GM19395 (cell line): ENCODE data around the gene MAML3.

Source experiments
- ATAC-seq: cut with Tn5 transposase; IDR thresholded peaks from one replicate; pipeline ENCODE4 v1.9.1; 2021; ENCODE audit warnings: mild to moderate bottlenecking, moderate library complexity; ENCODE audit not compliant: unreplicated experiment

Gene MAML3

DNA sequence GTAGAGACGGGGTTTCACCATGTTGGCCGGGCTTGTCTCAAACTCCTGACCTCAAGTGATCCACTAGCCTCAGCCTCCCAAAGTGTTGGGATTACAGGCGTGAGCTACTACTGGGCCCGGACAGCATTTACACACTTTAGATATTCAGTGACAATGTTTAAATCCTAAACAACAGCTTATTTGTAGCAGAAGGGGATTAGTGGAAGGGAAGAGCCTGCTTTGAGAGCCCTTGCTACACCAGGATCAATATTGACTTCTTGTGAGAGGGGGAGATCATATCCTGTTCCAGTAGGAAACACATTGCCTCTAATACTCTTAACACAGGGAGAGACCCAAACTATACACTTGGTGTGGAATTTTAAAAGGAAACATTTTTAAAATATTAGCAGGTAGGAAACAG, 481.3 kb downstream of the MAML3 start:
- no peak for ATAC-seq

GRCh38 chr4:139672215-139672614, 481.8 kb downstream of the MAML3 start:
- no peak for ATAC-seq

- no peak for ATAC-seq
Observed at GRCh38 chr4:139670775-139671174, 483.2 kb downstream of the MAML3 start.

DNA sequence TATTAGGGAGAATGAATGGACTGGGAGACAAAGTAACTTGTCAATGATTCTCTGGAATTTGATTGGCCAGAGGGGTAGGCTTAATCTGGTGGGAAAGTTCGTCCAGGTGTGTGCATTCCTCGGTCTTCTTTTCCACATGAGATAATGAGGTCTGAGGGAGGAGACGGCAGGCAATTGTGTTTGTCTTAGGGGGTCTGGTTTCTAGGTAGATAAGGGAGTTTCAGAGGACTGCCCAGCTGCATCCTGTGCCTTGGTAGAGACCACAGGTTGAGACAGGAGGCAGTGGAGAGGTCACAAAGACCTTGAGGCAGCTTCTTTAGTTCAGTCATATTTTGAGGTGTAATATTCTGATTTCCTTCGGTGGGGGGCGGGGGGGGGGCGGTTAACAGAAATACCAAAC, 484.1 kb downstream of the MAML3 start:
- no peak for ATAC-seq

GRCh38 chr4:139669335-139669734, 484.6 kb downstream of the MAML3 start:
- no peak for ATAC-seq

DNA sequence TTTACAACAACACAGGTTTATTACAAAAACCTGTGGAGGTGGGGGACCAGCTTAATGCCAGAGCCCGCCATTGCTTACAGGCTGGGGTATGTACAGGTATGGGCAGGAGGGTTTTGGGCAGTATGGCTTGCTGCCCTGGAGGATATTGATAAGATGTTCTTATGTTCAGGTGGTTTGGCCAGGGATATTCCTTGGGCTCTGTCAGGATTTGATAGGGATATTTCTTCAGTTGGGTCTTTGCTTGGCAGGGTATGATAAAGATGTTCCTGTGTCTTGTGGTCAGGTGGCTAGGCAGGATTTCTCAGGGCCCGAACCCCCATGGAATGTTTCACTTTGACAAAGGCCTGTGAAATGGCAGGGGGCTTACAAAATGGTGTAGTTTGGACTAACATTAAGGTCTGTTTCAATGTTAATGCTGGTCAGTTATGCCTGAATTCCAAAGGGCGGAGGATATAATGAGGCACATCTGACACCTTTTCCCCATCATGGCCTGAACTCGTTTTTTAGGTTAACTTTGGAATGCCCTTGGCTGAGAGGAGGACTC, 485.3 kb downstream of the MAML3 start:
- ATAC-seq = no peak

DNA sequence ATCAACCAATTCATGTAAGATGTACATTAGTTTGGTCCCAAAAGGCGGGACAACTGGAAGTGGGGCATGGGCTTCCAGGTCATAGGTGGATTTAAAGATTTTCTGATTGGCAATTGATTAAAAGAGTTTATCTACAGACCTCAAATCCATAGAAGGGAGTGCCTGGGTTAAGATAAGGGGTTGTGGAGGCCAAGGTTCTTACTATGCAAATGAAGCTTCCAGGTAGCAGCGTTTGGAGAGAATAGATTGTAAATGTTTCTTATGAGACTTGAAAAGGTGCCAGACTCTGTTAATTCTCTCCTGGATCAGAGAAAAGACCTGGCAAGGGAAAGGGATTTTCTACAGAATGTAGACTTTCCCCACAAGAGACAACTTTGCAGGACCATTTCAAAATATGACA, 485.9 kb downstream of the MAML3 start:
- ATAC-seq = no peak
